ENCODE data around the gene FAM110A. TPM values are rescaled to one million over a fixed set of nuclear protein-coding genes. Genes with fewer than 3 reads are reported as not detected.
"Not testable (repeated sequence)": the region's sequence is repeated elsewhere in the genome, so short reads cannot be mapped to it uniquely, and the experiment has no call there.

Gene FAM110A
- total RNA-seq, 4 donors from 2014 or later: 15.3 to 46.6 (median 27.1) TPM

GRCh38 chr20:801678-802077, 31.8 kb upstream of the FAM110A start:
- WGBS, 2 donors: 79 to 83% methylated on average over 3 of the region's 3 CpGs
- Histone ChIP-seq H3K36me3 (no peaks in the 10 kb centered on the region), H3K9me3 (peaks cover 0 to 9% (median 0%) of the 10 kb centered on the region in 3 donors), H3K27ac (no peak overlapping the region), H3K4me1 (no peaks in the 10 kb centered on the region), H3K4me3 (no peak overlapping the region), H3K27me3 (peaks cover 0 to 46% (median 0%) of the 10 kb centered on the region in 4 donors)
- TF ChIP-seq CTCF (IDR thresholded peaks at IDR 0.05) (no peak), POLR2A (IDR thresholded peaks at IDR 0.05) (no peak)
- no peak for DNase-seq
- intact Hi-C loops (cut with DNase I): no loop called here

GRCh38 chr20:805713-806112, 27.8 kb upstream of the FAM110A start:
- H3K27ac ChIP-seq: no peak overlapping the region
- peaks cover 0 to 10% (median 0%) of the 10 kb centered on the region in 3 donors for H3K9me3 ChIP-seq
- H3K36me3 ChIP-seq: no peaks in the 10 kb centered on the region
- 18% methylated on average over 1 of the region's 1 CpG for WGBS, 2 donors
- no peak for DNase-seq
- TF ChIP-seq POLR2A (IDR thresholded peaks at IDR 0.05) (no peak), CTCF (IDR thresholded peaks at IDR 0.05) (no peak)
- H3K4me3 ChIP-seq: no peak overlapping the region
- intact Hi-C loops (cut with DNase I): no loop called here
- no peaks in the 10 kb centered on the region for H3K4me1 ChIP-seq
- peaks cover 0 to 36% (median 0%) of the 10 kb centered on the region in 4 donors for H3K27me3 ChIP-seq

- H3K27me3 ChIP-seq: peaks cover 0 to 63% (median 0%) of the 10 kb centered on the region in 4 donors
- H3K4me3 ChIP-seq; H3K9me3 ChIP-seq; intact Hi-C loops (cut with DNase I); H3K4me1 ChIP-seq; H3K27ac ChIP-seq; H3K36me3 ChIP-seq; DNase-seq: not testable (repeated sequence)
- WGBS, 2 donors: 71 to 79% methylated on average over 12 to 13 of the region's 13 CpGs
Observed at GRCh38 chr20:811776-812434, 21.6 kb upstream of the FAM110A start.

- peaks cover 0 to 60% (median 0%) of the 10 kb centered on the region in 4 donors for H3K27me3 ChIP-seq
- 0 to 42% methylated on average over 1 to 2 of the region's 2 CpGs for WGBS, 2 donors
- intact Hi-C loops (cut with DNase I): not testable (repeated sequence)
Observed at GRCh38 chr20:812435-812814, 21.1 kb upstream of the FAM110A start.

GRCh38 chr20:813390-813789, 20.1 kb upstream of the FAM110A start:
- no peaks in the 10 kb centered on the region for H3K9me3 ChIP-seq
- H3K4me3 ChIP-seq: no peak overlapping the region
- no peak for DNase-seq
- no peaks in the 10 kb centered on the region for H3K36me3 ChIP-seq
- no peak overlapping the region for H3K27ac ChIP-seq
- 54 to 55% methylated on average over 8 of the region's 8 CpGs for WGBS, 2 donors
- intact Hi-C loops (cut with DNase I): no loop called here
- TF ChIP-seq POLR2A (IDR thresholded peaks at IDR 0.05) (no peak), CTCF (IDR thresholded peaks at IDR 0.05) (no peak)
- H3K4me1 ChIP-seq: no peaks in the 10 kb centered on the region
- peaks cover 0 to 58% (median 0%) of the 10 kb centered on the region in 4 donors for H3K27me3 ChIP-seq

More at GRCh38 chr20:812435-812814, 21.1 kb upstream of the FAM110A start:
- H3K4me1 ChIP-seq, H3K27ac ChIP-seq, DNase-seq, H3K9me3 ChIP-seq, H3K36me3 ChIP-seq, H3K4me3 ChIP-seq: not testable (repeated sequence)

GRCh38 chr20:815226-815625, 18.3 kb upstream of the FAM110A start:
- intact Hi-C loops (cut with DNase I): no loop called here
- DNase-seq: no peak
- Histone ChIP-seq H3K4me1 (no peaks in the 10 kb centered on the region), H3K27ac (no peak overlapping the region), H3K4me3 (no peak overlapping the region), H3K36me3 (no peaks in the 10 kb centered on the region), H3K9me3 (no peaks in the 10 kb centered on the region), H3K27me3 (peaks cover 0 to 50% (median 0%) of the 10 kb centered on the region in 4 donors)
- WGBS, 2 donors: 82% methylated on average over 5 to 8 of the region's 10 CpGs
- TF ChIP-seq POLR2A (IDR thresholded peaks at IDR 0.05): no peak
- TF ChIP-seq CTCF (IDR thresholded peaks at IDR 0.05): no peak
